ENCODE measurements around the gene ADGRG6. TPM values are rescaled to one million over a fixed set of nuclear protein-coding genes. Genes with fewer than 3 reads are reported as not detected.

The ADGRG6 gene
- total RNA-seq, 1 experiment from 2014 or later, result 2.5 TPM

GRCh38 chr6:142286088-142286409, 15.8 kb upstream of the ADGRG6 start:
- H2AFZ ChIP-seq (ENCODE audit: low read length), result no peak overlapping the region
- no peak overlapping the region for H3K4me2 ChIP-seq (ENCODE audit: insufficient read depth, insufficient read length, low read length)
- no peaks in the 10 kb centered on the region for H4K20me1 ChIP-seq (ENCODE audit: control insufficient read depth, insufficient read depth, insufficient read length)
- no peak for DNase-seq
- H3K4me1 ChIP-seq (ENCODE audit: insufficient read depth, low read length), result no peaks in the 10 kb centered on the region
- Mint-ChIP-seq H3K27ac (no peak overlapping the region), H3K4me3 (no peak overlapping the region), H3K4me1 (no peaks in the 10 kb centered on the region), H3K36me3 (ENCODE audit: insufficient read depth in 1 of 3, low read depth in 3 of 3) (no peaks in the 10 kb centered on the region), H3K27me3 (ENCODE audit: low read depth) (peaks cover 1% of the 10 kb centered on the region; the same call in 1 of the 2 replicates), H3K9me3 (no peaks in the 10 kb centered on the region; a peak in 1 of 5 replicates)
- no peak overlapping the region for H3K14ac ChIP-seq (ENCODE audit: insufficient read depth, low read length)
- H2BK15ac ChIP-seq (ENCODE audit: low read depth, low read length), result no peak overlapping the region
- H2BK120ac ChIP-seq (ENCODE audit: low read depth, low read length, poor library complexity, severe bottlenecking), result no peak overlapping the region
- no peak for TF ChIP-seq CTCF (conservative IDR thresholded peaks at IDR 0.05)
- H3K23me2 ChIP-seq (ENCODE audit: insufficient read length, low read depth, low read length, poor library complexity, severe bottlenecking), result no peaks in the 10 kb centered on the region
- H4K91ac ChIP-seq (ENCODE audit: insufficient read length, low read depth, low read length), result no peak overlapping the region
- H2BK20ac ChIP-seq (ENCODE audit: low read depth, low read length, poor library complexity, severe bottlenecking), result no peak overlapping the region
- no peaks in the 10 kb centered on the region for H3K9me3 ChIP-seq (ENCODE audit: control insufficient read depth, low read depth, low read length)
- H3K79me1 ChIP-seq (ENCODE audit: insufficient read depth, low read depth, low read length, poor library complexity, severe bottlenecking), result no peaks in the 10 kb centered on the region
- no peak overlapping the region for H2BK12ac ChIP-seq (ENCODE audit: insufficient read length, low read depth, low read length)
- no peak overlapping the region for H3K4ac ChIP-seq (ENCODE audit: low read depth, low read length)
- H3K23ac ChIP-seq (ENCODE audit: insufficient read length, low read depth, low read length), result no peak overlapping the region
- H2AK5ac ChIP-seq (ENCODE audit: insufficient read length, low read length), result no peak overlapping the region
- H3K79me2 ChIP-seq (ENCODE audit: insufficient read depth, low read length), result no peaks in the 10 kb centered on the region
- H3K27me3 ChIP-seq (ENCODE audit: insufficient read depth, low read length), result no peaks in the 10 kb centered on the region
- WGBS (ENCODE audit: extremely low coverage, insufficient read length, low lambda C conversion rate), result no CpG with 5 or more reads among the region's 1 CpG
- H2BK5ac ChIP-seq (ENCODE audit: insufficient read length, low read length), result no peak overlapping the region
- no peak overlapping the region for H3K56ac ChIP-seq (ENCODE audit: insufficient read length, low read depth, low read length)
- no peak overlapping the region for H3T11ph ChIP-seq (ENCODE audit: low read length)
- H4K5ac ChIP-seq (ENCODE audit: insufficient read length, low read depth, low read length), result no peak overlapping the region
- H3K18ac ChIP-seq (ENCODE audit: insufficient read length, low read depth, low read length), result no peak overlapping the region
- no peak overlapping the region for H4K8ac ChIP-seq (replicated peaks; ENCODE audit: insufficient read length, low read depth, low read length)
- H3K9ac ChIP-seq (ENCODE audit: extremely low read depth, insufficient read length, low read length), result no peak overlapping the region
- H3K27ac ChIP-seq (ENCODE audit: insufficient read length, low read depth, low read length), result no peak overlapping the region
